Transverse colon (tissue), 4 donors: ENCODE data around the gene GRIP2. TPM values are rescaled to one million over a fixed set of nuclear protein-coding genes. Genes with fewer than 3 reads are reported as not detected.

ENCODE experiments used
- DNase-seq: peaks from one replicate; pipeline ENCODE4 v3.0.0-alpha.2; 2019
- H3K27ac ChIP-seq, 4 donors: fragments of 200-600 bp; sonication (generic); 2 replicates each; pipeline ENCODE4 v1.5.1; 2016 to 2018; ENCODE audit warnings: inconsistent platforms in 4 of 4
- H3K27me3 ChIP-seq: fragments of 200-600 bp; sonication (generic); 2 replicates; pipeline ENCODE4 v1.5.1; 2017; ENCODE audit warnings: inconsistent platforms
- H3K36me3 ChIP-seq, 4 donors: fragments of 200-600 bp; sonication (generic); 2 replicates each; pipeline ENCODE4 v1.5.1; 2017 to 2019; ENCODE audit warnings: inconsistent platforms in 4 of 4
- H3K4me1 ChIP-seq, 4 donors: fragments of 200-600 bp; sonication (generic); 2 replicates each; pipeline ENCODE4 v1.5.1; 2017 to 2020; ENCODE audit warnings: inconsistent platforms in 4 of 4
- H3K4me3 ChIP-seq, 4 donors: fragments of 200-600 bp; sonication (generic); 1 replicate in 1 of 4; 2 replicates in 3 of 4; pipeline versions ENCODE4 v1.5.1 to v1.6.1; 2017 to 2019; ENCODE audit warnings: inconsistent platforms in 4 of 4
- H3K9me3 ChIP-seq, 2 donors: fragments of 200-600 bp; sonication (generic); 2 replicates each; pipeline ENCODE4 v1.5.1; 2017 to 2019; ENCODE audit warnings: inconsistent platforms in 2 of 2
- EP300 ChIP-seq: sonication (generic); formaldehyde crosslinking; IDR thresholded peaks from one replicate; pipeline ENCODE4 v1.6.1; 2017; ENCODE audit warnings: antibody characterized with exemption, low read depth
- POLR2A ChIP-seq: fragments of 450-650 bp; IDR thresholded peaks from one replicate; pipeline ENCODE4 v1.6.1; 2016; ENCODE audit warnings: antibody characterized with exemption, mild to moderate bottlenecking, moderate library complexity
- POLR2AphosphoS5 ChIP-seq, 3 donors: sonication (generic); formaldehyde crosslinking; IDR thresholded peaks; one replicate each; pipeline ENCODE4 v1.6.1; 2016; ENCODE audit warnings: antibody characterized with exemption in 3 of 3
- WGBS, 2 donors: methylation state at CpG; one replicate each; pipeline ENCODE4 v1.1.5; 2018; ENCODE audit warnings: low coverage in 1 of 2; 5-methylcytosine and 5-hydroxymethylcytosine counted together
- in situ Hi-C, 4 donors: fragments of 200-750 bp; cut with MboI; loops; one replicate each; pipeline versions ENCODE4 v1.15.0 to v1.15.1; 2017; ENCODE audit warnings: low sequenced_read_pairs in 3 of 4, low pct_ligation_motif_present in 1 of 4, low pct_unique_long_range_greater_than_20kb in 1 of 4
- intact Hi-C: fragments of 100-400 bp; cut with DNase I; formaldehyde crosslinking; loops from one replicate; pipeline ENCODE4 v1.15.1; 2023; ENCODE audit warnings: low total_unique reads
- total RNA-seq, 4 donors: library from RNA; depleted of rRNA; stranded (reverse); fragments of >200 nt; gene quantifications; one replicate each; pipeline ENCODE4 v1.1.0, GENCODE V29; 2016
- TF ChIP-seq, protein P1 (sequence below), 5 experiments: fragments of 200-600 bp in 3 of 5; fragments of 450-650 bp in 2 of 5; sonication (generic) in 3 of 5; IDR thresholded peaks; 1 replicate in 2 of 5; 2 replicates in 3 of 5; pipeline ENCODE4 v1.5.1; 2016 to 2017; ENCODE audit warnings: antibody characterized with exemption in 5 of 5, inconsistent platforms in 3 of 5, mild to moderate bottlenecking in 2 of 5, moderate library complexity in 1 of 5

GRIP2 gene
- total RNA-seq, 4 donors from 2014 or later, result 0.27 to 0.40 TPM; not detected in 2

- no peaks in the 10 kb centered on the region for H3K36me3 ChIP-seq
- TF ChIP-seq EP300 (no peak), POLR2AphosphoS5 (IDR thresholded peaks at IDR 0.05) (no peak), POLR2A (no peak)
- TF ChIP-seq, protein P1, sequence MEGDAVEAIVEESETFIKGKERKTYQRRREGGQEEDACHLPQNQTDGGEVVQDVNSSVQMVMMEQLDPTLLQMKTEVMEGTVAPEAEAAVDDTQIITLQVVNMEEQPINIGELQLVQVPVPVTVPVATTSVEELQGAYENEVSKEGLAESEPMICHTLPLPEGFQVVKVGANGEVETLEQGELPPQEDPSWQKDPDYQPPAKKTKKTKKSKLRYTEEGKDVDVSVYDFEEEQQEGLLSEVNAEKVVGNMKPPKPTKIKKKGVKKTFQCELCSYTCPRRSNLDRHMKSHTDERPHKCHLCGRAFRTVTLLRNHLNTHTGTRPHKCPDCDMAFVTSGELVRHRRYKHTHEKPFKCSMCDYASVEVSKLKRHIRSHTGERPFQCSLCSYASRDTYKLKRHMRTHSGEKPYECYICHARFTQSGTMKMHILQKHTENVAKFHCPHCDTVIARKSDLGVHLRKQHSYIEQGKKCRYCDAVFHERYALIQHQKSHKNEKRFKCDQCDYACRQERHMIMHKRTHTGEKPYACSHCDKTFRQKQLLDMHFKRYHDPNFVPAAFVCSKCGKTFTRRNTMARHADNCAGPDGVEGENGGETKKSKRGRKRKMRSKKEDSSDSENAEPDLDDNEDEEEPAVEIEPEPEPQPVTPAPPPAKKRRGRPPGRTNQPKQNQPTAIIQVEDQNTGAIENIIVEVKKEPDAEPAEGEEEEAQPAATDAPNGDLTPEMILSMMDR (IDR thresholded peaks at IDR 0.05), result no peak
- H3K27ac ChIP-seq, result no peak overlapping the region
- no peak for DNase-seq
- intact Hi-C loops (no loop called here), in situ Hi-C loops (no loop called here)
- no peaks in the 10 kb centered on the region for H3K9me3 ChIP-seq
- no peaks in the 10 kb centered on the region for H3K4me1 ChIP-seq
- WGBS, 2 donors, result 71% methylated on average over 5 of the region's 10 CpGs; no CpG with 5 or more reads in 1 of the 2 donors
- no peaks in the 10 kb centered on the region for H3K27me3 ChIP-seq
- H3K4me3 ChIP-seq, result no peak overlapping the region
Measured at GRCh38 chr3:14564741-14565140, 24.6 kb upstream of the GRIP2 start.

DNA sequence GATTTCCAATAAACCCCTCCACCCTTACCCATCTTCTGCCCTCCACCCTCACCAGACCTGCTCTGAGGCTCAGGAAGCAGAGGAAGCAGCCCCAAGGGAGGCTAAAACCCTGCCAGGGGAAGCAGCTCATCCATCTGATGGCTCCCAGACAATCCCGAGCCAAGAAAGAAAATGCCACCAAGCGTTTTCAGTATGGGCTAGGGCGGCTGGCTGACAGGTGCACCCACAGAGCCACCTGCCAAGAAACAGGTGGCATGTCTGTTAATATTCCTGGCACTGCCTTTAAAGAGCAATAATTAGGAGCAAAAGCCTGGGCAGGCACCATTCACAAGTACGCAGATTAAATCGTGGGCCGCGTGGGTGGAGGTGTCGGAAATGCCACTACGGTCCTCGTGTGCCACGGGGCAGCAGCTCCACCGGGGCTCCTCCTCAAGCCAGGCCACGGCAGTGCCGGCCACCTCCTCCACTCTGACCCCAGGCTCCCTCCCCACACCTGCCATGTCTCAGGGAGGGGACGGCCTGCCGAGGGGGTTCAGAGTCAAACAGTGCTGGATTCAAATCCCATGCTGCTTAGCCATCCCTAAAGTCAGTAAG, 23.9 kb upstream of the GRIP2 start:
- Histone ChIP-seq H3K27me3 (no peaks in the 10 kb centered on the region), H3K27ac (no peak overlapping the region), H3K36me3 (no peaks in the 10 kb centered on the region), H3K4me3 (no peak overlapping the region), H3K4me1 (no peaks in the 10 kb centered on the region), H3K9me3 (no peaks in the 10 kb centered on the region)
- DNase-seq, result no peak
- WGBS, 2 donors, result 56% methylated on average over 16 of the region's 16 CpGs; no CpG with 5 or more reads in 1 of the 2 donors
- in situ Hi-C loops, result no loop called here
- intact Hi-C loops, result no loop called here
- TF ChIP-seq POLR2A (no peak), EP300 (no peak), POLR2AphosphoS5 (IDR thresholded peaks at IDR 0.05) (no peak)
- TF ChIP-seq, protein P1 (IDR thresholded peaks at IDR 0.05), result no peak

- no peaks in the 10 kb centered on the region for H3K27me3 ChIP-seq
- WGBS, 2 donors, result 69 to 71% methylated on average over 12 to 14 of the region's 14 CpGs
- H3K4me3 ChIP-seq, result no peak overlapping the region
- in situ Hi-C loops, result no loop called here
- TF ChIP-seq, protein P1 (IDR thresholded peaks at IDR 0.05), result no peak
- TF ChIP-seq EP300 (no peak), POLR2AphosphoS5 (IDR thresholded peaks at IDR 0.05) (no peak), POLR2A (no peak)
- intact Hi-C loops, result no loop called here
- DNase-seq, result no peak
- H3K4me1 ChIP-seq, result no peaks in the 10 kb centered on the region
- H3K36me3 ChIP-seq, result no peaks in the 10 kb centered on the region
- no peak overlapping the region for H3K27ac ChIP-seq
- no peaks in the 10 kb centered on the region for H3K9me3 ChIP-seq
Measured at GRCh38 chr3:14562121-14562890, 22.2 kb upstream of the GRIP2 start.

DNA sequence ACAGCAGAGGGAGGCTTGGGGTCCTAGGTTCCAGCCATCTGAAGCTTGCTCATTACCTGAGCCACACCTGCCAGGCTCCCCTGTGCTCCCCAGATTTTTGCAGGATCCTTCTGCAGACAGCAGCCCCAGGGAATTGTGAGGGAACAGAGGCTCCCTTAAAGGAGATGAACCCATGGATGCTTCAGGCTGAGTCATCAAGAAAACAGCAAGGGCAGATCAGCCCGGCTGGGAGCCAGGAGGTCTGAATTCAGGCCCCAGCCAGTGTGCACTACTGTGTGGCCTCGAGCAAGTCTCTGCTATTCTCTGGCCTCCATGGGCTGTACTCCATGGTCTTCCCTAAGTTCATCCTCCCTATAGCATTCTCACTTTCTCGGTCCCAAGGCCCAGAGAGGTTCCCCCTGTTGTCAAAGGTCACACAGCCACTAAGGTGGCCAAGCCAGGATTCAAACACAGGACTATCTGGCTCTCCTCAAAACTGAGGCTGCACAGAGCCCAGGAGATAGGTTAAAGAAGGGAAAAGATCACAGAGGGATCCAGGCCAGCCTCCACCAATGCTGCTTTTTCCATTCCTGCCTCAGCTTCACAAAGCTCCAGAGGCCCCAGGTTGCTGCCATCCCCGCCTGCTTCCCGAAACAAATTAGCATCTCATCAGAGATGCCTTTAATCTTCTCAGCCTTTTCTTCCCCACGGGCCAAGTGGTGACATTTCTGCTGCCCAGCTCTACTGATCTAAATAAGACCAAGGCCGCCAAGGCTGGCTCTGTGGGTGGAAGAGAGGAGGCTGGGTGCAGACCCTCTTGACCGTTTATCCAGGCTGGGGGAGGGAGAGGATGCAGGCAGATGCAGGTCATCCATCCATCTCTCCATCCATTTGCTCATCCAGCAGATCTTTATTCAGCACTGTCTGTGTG, 21.2 kb upstream of the GRIP2 start:
- no peak for TF ChIP-seq EP300
- no peak for TF ChIP-seq POLR2A
- TF ChIP-seq POLR2AphosphoS5 (IDR thresholded peaks at IDR 0.05), result no peak
- TF ChIP-seq, protein P1 (IDR thresholded peaks at IDR 0.05), result no peak
- intact Hi-C loops (no loop called here), in situ Hi-C loops (no loop called here)
- Histone ChIP-seq H3K4me1 (no peaks in the 10 kb centered on the region), H3K27me3 (no peaks in the 10 kb centered on the region), H3K27ac (no peak overlapping the region), H3K36me3 (no peaks in the 10 kb centered on the region), H3K4me3 (no peak overlapping the region), H3K9me3 (no peaks in the 10 kb centered on the region)
- no peak for DNase-seq
- WGBS, 2 donors, result 74 to 83% methylated on average over 4 to 8 of the region's 8 CpGs
